B cell (primary cell): ENCODE measurements around the gene RNASEH2C. TPM values are rescaled to one million over a fixed set of nuclear protein-coding genes. Genes with fewer than 3 reads are reported as not detected.

Source experiments
- ATAC-seq: fragments of 200-7000 bp; cut with Tn5 transposase; one replicate; pipeline ENCODE4 v1.10.0; 2021; ENCODE audit warnings: low read depth, mild to moderate bottlenecking, moderate number of reproducible peaks, moderate library complexity
- CTCF ChIA-PET: fragments of 350-600 bp; sonication (Branson Sonifier 250); formaldehyde crosslinking; loops from one replicate; lab custom pipeline; 2021; ENCODE audit warnings: antibody characterized with exemption, inconsistent platforms; lab: Charles Lee
- POLR2A ChIA-PET: fragments of 350-600 bp; sonication (Branson Sonifier 250); formaldehyde crosslinking; loops from one replicate; lab custom pipeline; 2021; ENCODE audit warnings: antibody characterized with exemption; lab: Charles Lee
- DNase-seq: peaks from one replicate; pipeline ENCODE4 v3.0.0; 2013
- H2AFZ ChIP-seq: 2 replicates; pipeline ENCODE4 v1.6.1; 2012; ENCODE audit warnings: mild to moderate bottlenecking, low read depth, low read length; ENCODE audit not compliant: insufficient read depth, poor library complexity, severe bottlenecking
- H3K27ac ChIP-seq, 2 donors: 1 replicate in 1 of 2; 2 replicates in 1 of 2; pipeline ENCODE4 v1.5.1; 2012 to 2013; ENCODE audit warnings: low read length in 2 of 2, mild to moderate bottlenecking in 2 of 2, moderate library complexity in 1 of 2
- H3K27me3 ChIP-seq, 4 experiments: fragments of 200-600 bp in 1 of 4; sonication (generic) in 1 of 4; replicated peaks in 1 of 4; 1 replicate in 2 of 4; 2 replicates in 2 of 4; pipeline versions ENCODE4 v1.6.1 to v1.7.0; 2013 to 2016; ENCODE audit warnings: low read length in 3 of 4, mild to moderate bottlenecking in 2 of 4, mixed read lengths in 1 of 4, moderate library complexity in 1 of 4; ENCODE audit not compliant: insufficient read depth in 4 of 4, control insufficient read depth in 3 of 4; ENCODE audit errors: control extremely low read depth in 1 of 4
- H3K36me3 ChIP-seq, 2 experiments: replicated peaks in 1 of 2; 1 replicate in 1 of 2; 2 replicates in 1 of 2; pipeline versions ENCODE4 v1.6.1 to v1.7.1; 2013; ENCODE audit warnings: low read length in 1 of 2; ENCODE audit not compliant: insufficient read depth in 2 of 2, control insufficient read depth in 1 of 2; ENCODE audit errors: control extremely low read depth in 1 of 2, extremely low read depth in 1 of 2
- H3K4me1 ChIP-seq, 2 donors: fragments of 200-600 bp in 1 of 2; sonication (generic) in 1 of 2; 1 replicate in 1 of 2; 2 replicates in 1 of 2; pipeline versions ENCODE4 v1.5.1 to v1.6.1; 2013 to 2017; ENCODE audit warnings: low read length in 2 of 2; ENCODE audit not compliant: control insufficient read depth in 2 of 2, insufficient read depth in 2 of 2
- H3K4me2 ChIP-seq: replicated peaks from 2 replicates; pipeline ENCODE3; 2012; ENCODE audit warnings: mild to moderate bottlenecking, low read depth, low read length; ENCODE audit not compliant: poor library complexity, severe bottlenecking
- H3K4me3 ChIP-seq, 5 experiments: fragments of 200-600 bp in 1 of 5; sonication (generic) in 1 of 5; 1 replicate in 3 of 5; 2 replicates in 2 of 5; pipeline versions ENCODE4 v1.5.1 to v1.7.0; 2011 to 2016; ENCODE audit warnings: low read length in 4 of 5, mild to moderate bottlenecking in 4 of 5, low read depth in 2 of 5, control low read depth in 1 of 5, moderate library complexity in 1 of 5; ENCODE audit not compliant: insufficient read depth in 1 of 5; ENCODE audit errors: control extremely low read depth in 1 of 5, extremely low read depth in 1 of 5
- H3K79me2 ChIP-seq: fragments of 200-600 bp; sonication (generic); one replicate; pipeline ENCODE4 v1.6.0; 2016; ENCODE audit warnings: low read length; ENCODE audit not compliant: control insufficient read depth, insufficient read depth
- H3K9ac ChIP-seq: fragments of 200-600 bp; sonication (generic); 2 replicates; pipeline ENCODE4 v1.6.1; 2017; ENCODE audit warnings: mild to moderate bottlenecking, low read length, moderate library complexity
- H3K9me3 ChIP-seq, 3 donors: one replicate each; pipeline versions ENCODE4 v1.6.1 to v1.7.1; 2013; ENCODE audit warnings: low read length in 2 of 3; ENCODE audit not compliant: control insufficient read depth in 2 of 3, insufficient read depth in 1 of 3; ENCODE audit errors: control extremely low read depth in 1 of 3
- H4K20me1 ChIP-seq: 2 replicates; pipeline ENCODE4 v1.6.0; 2012; ENCODE audit warnings: mild to moderate bottlenecking, low read length; ENCODE audit not compliant: insufficient read depth, control insufficient read depth, poor library complexity, severe bottlenecking
- H3K27ac Mint-ChIP-seq: one replicate; pipeline ENCODE4 v1.8.0; 2021; ENCODE audit warnings: mixed read lengths
- H3K27me3 Mint-ChIP-seq: one replicate; pipeline ENCODE4 v1.8.0; 2021; ENCODE audit warnings: mixed read lengths
- H3K4me1 Mint-ChIP-seq: one replicate; pipeline ENCODE4 v1.8.0; 2021; ENCODE audit warnings: mixed read lengths
- H3K4me3 Mint-ChIP-seq: one replicate; pipeline ENCODE4 v1.8.0; 2021; ENCODE audit warnings: mixed read lengths
- H3K9me3 Mint-ChIP-seq: one replicate; pipeline ENCODE4 v1.8.0; 2022; ENCODE audit warnings: mixed read lengths; ENCODE audit not compliant: insufficient read depth
- EZH2 ChIP-seq: IDR thresholded peaks from 2 replicates; pipeline ENCODE4 v1.6.1; 2012; ENCODE audit warnings: borderline replicate concordance, low read depth, mild to moderate bottlenecking, moderate library complexity, low read length; ENCODE audit not compliant: insufficient read depth, poor library complexity, severe bottlenecking
- WGBS: methylation state at CpG from one replicate; pipeline ENCODE4 v1.1.5; 2013; ENCODE audit warnings: missing lambda C conversion rate; ENCODE audit not compliant: insufficient coverage; 5-methylcytosine and 5-hydroxymethylcytosine counted together
- intact Hi-C: fragments of 100-400 bp; cut with micrococcal nuclease; formaldehyde crosslinking; loops from one replicate; pipeline ENCODE4 v1.10.0; 2022
- polyA plus RNA-seq: library from polyadenylated mRNA; depleted of rRNA; stranded (reverse); fragments of >200 nt; gene quantifications from 2 replicates; pipeline ENCODE4 v1.2.3, GENCODE V29; 2012
- total RNA-seq, 2 donors: library from RNA; stranded (reverse); fragments of 120-200 nt in 1 of 2; gene quantifications; 1 replicate in 1 of 2; 2 replicates in 1 of 2; pipeline versions ENCODE4 v1.2.3 to v1.2.4, GENCODE V29; 2013 to 2022
- TF ChIP-seq, protein P1 (sequence below): fragments of 200-600 bp; IDR thresholded peaks from one replicate; pipeline ENCODE4 v1.8.0; 2022; ENCODE audit warnings: antibody characterized with exemption, mild to moderate bottlenecking

RNASEH2C gene
- total and polyA plus RNA-seq, 2 donors (not counting 1 experiment from before 2014, with no cell fraction given) = 75.3 to 95.0 TPM

DNA sequence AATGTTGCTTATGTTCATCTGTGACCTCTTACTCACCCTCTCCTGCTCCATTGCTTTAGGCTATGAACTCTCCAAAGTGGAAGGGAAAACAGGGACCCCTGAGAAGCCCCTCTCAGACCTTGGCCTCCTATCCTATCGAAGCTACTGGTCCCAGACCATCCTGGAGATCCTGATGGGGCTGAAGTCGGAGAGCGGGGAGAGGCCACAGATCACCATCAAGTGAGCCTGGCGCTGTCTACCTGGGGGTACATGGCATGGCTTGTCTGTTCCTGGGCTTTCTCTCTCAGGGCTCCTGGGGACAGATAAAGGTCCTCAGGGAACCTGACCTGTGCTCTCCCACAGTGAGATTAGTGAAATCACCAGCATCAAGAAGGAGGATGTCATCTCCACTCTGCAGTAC lies 2.1 kb downstream of the RNASEH2C start:
- Histone ChIP-seq H3K4me2 (peak overlapping the region; percentile 87), H3K79me2 (peaks cover 30% of the 10 kb centered on the region), H3K4me3 (no peak overlapping the region), H4K20me1 (peaks cover 45% of the 10 kb centered on the region), H3K4me1 (peaks cover 14 to 16% of the 10 kb centered on the region in 2 donors), H3K27me3 (no peaks in the 10 kb centered on the region), H3K9me3 (no peaks in the 10 kb centered on the region), H3K9ac (no peak overlapping the region), H2AFZ (no peak overlapping the region), H3K27ac (no peak overlapping the region), H3K36me3 (peaks cover 5 to 59% of the 10 kb centered on the region in 2 experiments)
- intact Hi-C loops = no loop called here
- DNase-seq (no peak), ATAC-seq (no peak)
- no peak for TF ChIP-seq EZH2
- TF ChIP-seq, protein P1, sequence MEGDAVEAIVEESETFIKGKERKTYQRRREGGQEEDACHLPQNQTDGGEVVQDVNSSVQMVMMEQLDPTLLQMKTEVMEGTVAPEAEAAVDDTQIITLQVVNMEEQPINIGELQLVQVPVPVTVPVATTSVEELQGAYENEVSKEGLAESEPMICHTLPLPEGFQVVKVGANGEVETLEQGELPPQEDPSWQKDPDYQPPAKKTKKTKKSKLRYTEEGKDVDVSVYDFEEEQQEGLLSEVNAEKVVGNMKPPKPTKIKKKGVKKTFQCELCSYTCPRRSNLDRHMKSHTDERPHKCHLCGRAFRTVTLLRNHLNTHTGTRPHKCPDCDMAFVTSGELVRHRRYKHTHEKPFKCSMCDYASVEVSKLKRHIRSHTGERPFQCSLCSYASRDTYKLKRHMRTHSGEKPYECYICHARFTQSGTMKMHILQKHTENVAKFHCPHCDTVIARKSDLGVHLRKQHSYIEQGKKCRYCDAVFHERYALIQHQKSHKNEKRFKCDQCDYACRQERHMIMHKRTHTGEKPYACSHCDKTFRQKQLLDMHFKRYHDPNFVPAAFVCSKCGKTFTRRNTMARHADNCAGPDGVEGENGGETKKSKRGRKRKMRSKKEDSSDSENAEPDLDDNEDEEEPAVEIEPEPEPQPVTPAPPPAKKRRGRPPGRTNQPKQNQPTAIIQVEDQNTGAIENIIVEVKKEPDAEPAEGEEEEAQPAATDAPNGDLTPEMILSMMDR = no peak
- 98% methylated on average over 4 of the region's 4 CpGs for WGBS
- H3K4me1 Mint-ChIP-seq = peaks cover 43% of the 10 kb centered on the region
- H3K27ac Mint-ChIP-seq = no peak overlapping the region
- H3K27me3 Mint-ChIP-seq = no peaks in the 10 kb centered on the region
- POLR2A ChIA-PET = no interaction called here
- CTCF ChIA-PET = interaction anchor here (1.1 to 2.5 kb wide), 4 partner anchors 13 to 167 kb away, joined by 3 to 14 read pairs (median 6); no protein-coding TSS in a partner anchor
- peak overlapping the region; percentile 97 for H3K4me3 Mint-ChIP-seq
- H3K9me3 Mint-ChIP-seq = no peaks in the 10 kb centered on the region

DNA sequence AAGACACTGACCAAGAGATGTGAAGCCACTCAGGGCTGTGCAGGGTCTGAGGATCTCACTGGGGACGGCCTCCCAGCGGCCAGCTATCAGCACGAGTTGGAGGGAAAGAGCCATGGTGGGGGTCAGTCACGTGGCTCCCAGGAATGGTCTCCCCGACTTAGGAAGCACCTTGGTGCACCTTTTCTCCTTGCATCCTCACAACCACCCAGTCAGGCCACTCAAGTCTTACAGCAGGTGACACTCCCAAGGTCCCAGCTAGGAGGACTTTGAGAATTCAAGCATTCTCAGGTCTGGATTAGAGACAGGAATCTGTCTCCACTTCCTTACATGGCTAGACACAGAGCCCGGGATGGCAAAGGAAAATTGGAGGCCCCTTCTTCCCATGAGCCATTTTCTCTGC lies 2.7 kb downstream of the RNASEH2C start:
- TF ChIP-seq, protein P1 = no peak
- no peak for TF ChIP-seq EZH2
- Histone ChIP-seq H4K20me1 (peaks cover 45% of the 10 kb centered on the region), H3K27ac (no peak overlapping the region), H3K9me3 (no peaks in the 10 kb centered on the region), H2AFZ (no peak overlapping the region), H3K4me1 (peaks cover 15 to 21% of the 10 kb centered on the region in 2 donors), H3K79me2 (peaks cover 32% of the 10 kb centered on the region), H3K4me2 (no peak overlapping the region), H3K36me3 (peaks cover 5 to 65% of the 10 kb centered on the region in 2 experiments), H3K9ac (no peak overlapping the region), H3K27me3 (no peaks in the 10 kb centered on the region), H3K4me3 (no peak overlapping the region)
- H3K9me3 Mint-ChIP-seq = no peaks in the 10 kb centered on the region
- no peak for DNase-seq
- H3K4me1 Mint-ChIP-seq = peaks cover 48% of the 10 kb centered on the region
- CTCF ChIA-PET = no interaction called here
- no peak overlapping the region for H3K27ac Mint-ChIP-seq
- ATAC-seq = no peak
- POLR2A ChIA-PET = no interaction called here
- peak overlapping the region; percentile 34 for H3K4me3 Mint-ChIP-seq
- intact Hi-C loops = no loop called here
- no peaks in the 10 kb centered on the region for H3K27me3 Mint-ChIP-seq
- WGBS = 92% methylated on average over 2 of the region's 6 CpGs
